Stimulated activated CD4-positive, alpha-beta T cell treated with anti-CD3 and anti-CD28 coated beads, Interleukin-12 subunit alpha, Interleukin-12 subunit beta, amount 100 ng/mL, for 4 hours (primary cell): Measurements from ENCODE around the gene CCDC3.
A peak's percentile ranks its signal among the peaks of the same experiment; 100 is the strongest.
"Not testable (repeated sequence)": the region's sequence is repeated elsewhere in the genome, so short reads cannot be mapped to it uniquely, and the experiment has no call there.

Experiments used
- DNase-seq: peaks from one replicate; pipeline ENCODE4 v3.0.0-alpha.2; 2020

The CCDC3 gene

DNA sequence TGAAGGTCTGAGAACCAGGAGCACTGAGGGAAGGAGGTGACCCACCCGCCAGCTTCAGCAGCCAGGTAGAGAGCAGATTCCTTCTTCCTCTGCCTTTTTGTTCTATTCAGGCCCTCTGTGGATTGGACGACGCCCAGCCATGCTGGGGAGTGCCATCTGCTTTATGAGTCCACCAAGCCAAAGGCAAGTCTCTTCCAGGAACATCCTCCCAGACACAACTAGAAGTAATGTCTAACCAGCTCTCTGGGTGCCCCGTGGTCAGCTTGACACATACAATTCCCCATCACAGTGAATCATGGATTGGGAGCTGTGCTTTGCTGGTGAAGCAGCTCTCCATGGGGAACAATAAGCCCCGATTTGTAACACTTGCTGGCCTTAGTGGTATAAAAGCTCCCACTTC lies 125.2 kb downstream of the CCDC3 start:
- no peak for DNase-seq

- no peak for DNase-seq
Observed at GRCh38 chr10:12875100-12875499, 126.4 kb downstream of the CCDC3 start.

GRCh38 chr10:12874501-12874900 lies 127.0 kb downstream of the CCDC3 start:
- DNase-seq = no peak

GRCh38 chr10:12873172-12873571 lies 128.3 kb downstream of the CCDC3 start:
- DNase-seq = no peak

- no peak for DNase-seq
Observed at GRCh38 chr10:12872577-12872976, 128.9 kb downstream of the CCDC3 start.

DNA sequence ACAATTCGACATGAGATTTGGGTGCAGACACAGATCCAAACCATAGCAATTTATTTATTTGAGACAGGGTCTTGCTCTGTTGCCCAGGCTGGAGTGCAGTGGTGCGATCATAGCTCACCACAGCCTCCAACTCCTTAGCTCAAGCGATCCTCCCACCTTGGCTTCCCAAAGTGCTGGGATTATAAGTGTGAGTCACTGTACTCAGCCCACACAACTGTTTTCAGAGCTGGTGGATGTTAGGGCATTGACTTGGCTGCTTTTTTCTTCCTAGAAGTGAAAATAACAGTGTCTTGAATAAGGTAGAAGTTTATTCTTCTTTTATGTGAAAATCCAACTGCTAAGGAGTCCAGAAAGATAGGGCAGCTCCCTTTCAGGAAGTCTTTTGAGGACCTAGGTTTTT lies 132.1 kb downstream of the CCDC3 start:
- DNase-seq = no peak

GRCh38 chr10:12868229-12868628 lies 133.3 kb downstream of the CCDC3 start:
- no peak for DNase-seq

DNA sequence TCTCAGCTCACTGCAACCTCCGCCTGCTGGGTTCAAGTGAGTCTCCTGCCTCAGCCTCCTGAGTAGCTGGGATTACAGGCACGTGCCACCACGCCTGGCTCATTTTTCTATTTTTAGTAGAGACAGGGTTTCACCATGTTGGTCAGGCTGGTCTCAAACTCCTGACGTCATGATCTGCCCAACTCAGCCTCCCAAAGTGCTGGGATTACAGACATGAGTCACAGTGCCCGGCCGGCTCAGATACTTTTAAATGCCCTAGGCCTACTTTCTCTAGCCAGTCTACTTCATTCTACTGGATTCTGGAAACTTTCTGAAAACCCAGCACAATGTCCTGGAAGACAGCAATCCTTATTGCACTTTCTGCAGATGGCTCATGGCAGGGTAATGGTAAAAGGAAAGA lies 136.0 kb downstream of the CCDC3 start:
- DNase-seq = not testable (repeated sequence)

GRCh38 chr10:12862459-12862858 lies 139.1 kb downstream of the CCDC3 start:
- no peak for DNase-seq

GRCh38 chr10:12854988-12855387 lies 146.5 kb downstream of the CCDC3 start:
- DNase-seq = no peak

- DNase-seq = no peak
Observed at GRCh38 chr10:12852687-12853086, 148.8 kb downstream of the CCDC3 start.

GRCh38 chr10:12849319-12850181 lies 152.0 kb downstream of the CCDC3 start:
- DNase-seq = no peak

- no peak for DNase-seq
Observed at GRCh38 chr10:12848439-12849173, 152.9 kb downstream of the CCDC3 start.

DNA sequence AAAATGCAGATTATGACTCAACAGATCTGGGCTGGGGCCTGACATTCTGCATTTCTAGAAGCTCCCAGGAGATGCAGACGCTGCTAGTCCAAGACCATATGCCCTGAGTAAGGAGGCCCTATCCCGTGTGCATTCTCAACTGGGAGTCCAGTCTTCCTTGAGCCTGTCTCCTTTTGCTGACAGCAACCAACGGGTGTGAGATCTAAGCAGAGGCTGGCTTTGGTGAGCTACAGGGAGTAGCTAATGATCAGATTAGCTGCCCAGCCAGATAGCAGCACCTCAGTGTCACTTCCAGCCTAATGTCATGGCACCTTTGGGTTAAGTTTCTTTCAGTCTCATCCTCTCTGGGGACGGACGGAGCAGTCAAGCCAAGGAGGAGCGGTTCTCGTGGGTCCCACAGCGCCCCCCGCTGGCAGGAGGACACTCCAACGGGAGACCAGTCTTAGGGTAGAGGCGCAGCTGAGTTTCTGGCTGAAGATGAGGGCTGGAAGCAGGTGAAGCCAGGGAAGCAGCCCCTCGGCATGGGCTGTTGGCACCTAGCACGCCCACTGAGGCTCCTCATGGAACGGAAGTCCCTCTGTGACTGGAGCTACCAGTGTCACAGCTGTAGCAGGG lies 154.0 kb downstream of the CCDC3 start:
- DNase-seq = peak; percentile 2

GRCh38 chr10:12846718-12847117 lies 154.8 kb downstream of the CCDC3 start:
- DNase-seq = no peak
